ENCODE data around the gene ATOX1. TPM values are rescaled to one million over a fixed set of nuclear protein-coding genes. Genes with fewer than 3 reads are reported as not detected.
"Not testable (repeated sequence)": the region's sequence is repeated elsewhere in the genome, so short reads cannot be mapped to it uniquely, and the experiment has no call there.

ATOX1 gene
- total RNA-seq, 1 donor = 52.8 TPM

DNA sequence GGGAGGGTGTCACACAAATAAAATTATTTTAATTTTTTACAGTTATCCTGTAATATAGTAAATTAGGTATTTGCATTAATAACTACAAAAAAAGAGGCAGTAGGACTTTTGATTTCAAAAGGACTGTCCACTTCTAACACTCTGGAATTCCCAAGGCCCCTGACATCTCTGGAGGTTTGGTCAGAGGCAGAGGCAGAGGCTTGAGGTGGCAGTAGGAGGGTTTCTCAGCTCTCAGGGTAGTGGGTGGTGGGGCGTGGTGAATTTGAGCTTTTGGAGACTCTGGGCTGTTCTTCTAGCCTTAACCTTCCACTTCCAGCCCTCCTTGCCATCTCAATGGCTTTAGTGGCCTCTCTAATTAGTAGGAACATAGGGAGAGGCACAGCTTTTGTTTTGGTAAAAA lies 22.8 kb downstream of the ATOX1 start:
- H3K36me3 ChIP-seq (ENCODE audit: insufficient read depth, low read length) = no peaks in the 10 kb centered on the region
- no peaks in the 10 kb centered on the region for H3K79me2 ChIP-seq (ENCODE audit: insufficient read depth, low read length)
- H3K9me3 ChIP-seq (ENCODE audit: low read depth, low read length) = no peaks in the 10 kb centered on the region
- no peak for DNase-seq (ENCODE audit: insufficient read length, low spot score, missing footprints)
- TF ChIP-seq, protein P1, sequence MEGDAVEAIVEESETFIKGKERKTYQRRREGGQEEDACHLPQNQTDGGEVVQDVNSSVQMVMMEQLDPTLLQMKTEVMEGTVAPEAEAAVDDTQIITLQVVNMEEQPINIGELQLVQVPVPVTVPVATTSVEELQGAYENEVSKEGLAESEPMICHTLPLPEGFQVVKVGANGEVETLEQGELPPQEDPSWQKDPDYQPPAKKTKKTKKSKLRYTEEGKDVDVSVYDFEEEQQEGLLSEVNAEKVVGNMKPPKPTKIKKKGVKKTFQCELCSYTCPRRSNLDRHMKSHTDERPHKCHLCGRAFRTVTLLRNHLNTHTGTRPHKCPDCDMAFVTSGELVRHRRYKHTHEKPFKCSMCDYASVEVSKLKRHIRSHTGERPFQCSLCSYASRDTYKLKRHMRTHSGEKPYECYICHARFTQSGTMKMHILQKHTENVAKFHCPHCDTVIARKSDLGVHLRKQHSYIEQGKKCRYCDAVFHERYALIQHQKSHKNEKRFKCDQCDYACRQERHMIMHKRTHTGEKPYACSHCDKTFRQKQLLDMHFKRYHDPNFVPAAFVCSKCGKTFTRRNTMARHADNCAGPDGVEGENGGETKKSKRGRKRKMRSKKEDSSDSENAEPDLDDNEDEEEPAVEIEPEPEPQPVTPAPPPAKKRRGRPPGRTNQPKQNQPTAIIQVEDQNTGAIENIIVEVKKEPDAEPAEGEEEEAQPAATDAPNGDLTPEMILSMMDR (IDR thresholded peaks at IDR 0.05; ENCODE audit: extremely low read depth, low read depth, low read length) = no peak
- H3K4me2 ChIP-seq (ENCODE audit: insufficient read depth, low read length) = no peak overlapping the region
- H3K27me3 ChIP-seq (ENCODE audit: insufficient read depth, low read length) = no peaks in the 10 kb centered on the region
- H3K27ac ChIP-seq (ENCODE audit: low read depth, low read length) = no peak overlapping the region
- H3K4me3 ChIP-seq (ENCODE audit: insufficient read depth, low read length) = no peak overlapping the region
- no peaks in the 10 kb centered on the region for H4K20me1 ChIP-seq (ENCODE audit: insufficient read depth, low read length)
- no peak overlapping the region for H2AFZ ChIP-seq (ENCODE audit: low read length)
- H3K4me1 ChIP-seq (ENCODE audit: insufficient read depth, low read length) = peaks cover 35% of the 10 kb centered on the region

DNA sequence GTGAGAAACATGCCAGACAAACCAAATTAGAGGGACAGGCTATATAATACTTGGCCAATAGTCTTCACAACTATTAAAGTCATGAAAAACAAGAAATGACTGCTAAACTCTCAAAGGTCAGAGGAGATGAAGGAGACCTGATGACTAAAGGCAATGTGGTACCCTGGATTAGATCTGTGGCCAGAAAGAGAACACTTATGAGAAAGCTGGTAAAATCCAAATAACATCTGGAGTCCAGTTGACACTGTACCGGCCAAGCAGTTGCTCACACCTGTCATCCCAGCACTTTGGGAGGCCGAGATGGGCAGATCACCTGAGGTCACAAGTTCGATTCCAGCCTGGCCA lies 24.4 kb downstream of the ATOX1 start:
- Histone ChIP-seq H3K4me2 (ENCODE audit: insufficient read depth, low read length) (no peak overlapping the region), H3K79me2 (ENCODE audit: insufficient read depth, low read length) (no peaks in the 10 kb centered on the region), H3K4me1 (ENCODE audit: insufficient read depth, low read length) (peaks cover 19% of the 10 kb centered on the region), H4K20me1 (ENCODE audit: insufficient read depth, low read length) (no peaks in the 10 kb centered on the region), H2AFZ (ENCODE audit: low read length) (no peak overlapping the region), H3K27ac (ENCODE audit: low read depth, low read length) (no peak overlapping the region), H3K27me3 (ENCODE audit: insufficient read depth, low read length) (no peaks in the 10 kb centered on the region), H3K36me3 (ENCODE audit: insufficient read depth, low read length) (no peaks in the 10 kb centered on the region), H3K9me3 (ENCODE audit: low read depth, low read length) (no peaks in the 10 kb centered on the region), H3K4me3 (ENCODE audit: insufficient read depth, low read length) (no peak overlapping the region)
- DNase-seq (ENCODE audit: insufficient read length, low spot score, missing footprints) = no peak
- TF ChIP-seq, protein P1 (IDR thresholded peaks at IDR 0.05; ENCODE audit: extremely low read depth, low read depth, low read length) = no peak

DNA sequence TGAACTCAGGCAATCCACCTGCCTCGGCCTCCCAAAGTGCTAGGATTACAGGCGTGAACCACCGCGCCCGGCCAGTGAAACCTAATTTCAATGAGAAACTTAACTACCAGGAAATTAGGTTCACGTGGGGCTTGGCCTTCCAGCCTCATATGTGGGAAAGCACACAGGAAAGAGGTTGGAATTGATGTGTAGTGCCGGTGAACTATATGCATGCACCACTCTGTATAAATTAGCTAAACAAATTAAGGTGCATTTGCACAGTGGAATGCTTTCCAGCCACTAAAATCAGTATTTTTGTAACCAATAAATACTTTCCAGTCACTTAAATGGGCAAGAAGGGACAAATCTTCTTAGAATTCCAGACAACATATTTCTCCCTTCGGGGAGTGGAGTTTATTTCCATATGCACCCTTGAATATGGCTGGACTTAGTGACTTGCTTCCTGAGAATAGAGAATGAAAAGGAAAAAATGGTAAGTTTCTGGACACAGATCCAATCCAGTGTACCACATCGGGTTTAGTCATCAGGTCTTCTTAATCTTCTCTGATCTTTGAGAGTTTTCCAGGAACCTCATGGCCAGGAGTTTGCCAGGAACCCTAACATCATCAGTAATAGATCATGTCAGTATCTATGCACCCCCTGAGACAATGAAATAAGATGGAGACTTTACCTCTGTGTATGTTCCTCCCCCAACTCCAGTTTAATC lies 24.9 kb downstream of the ATOX1 start:
- Histone ChIP-seq H2AFZ (ENCODE audit: low read length) (no peak overlapping the region), H3K27ac (ENCODE audit: low read depth, low read length) (no peak overlapping the region), H3K9me3 (ENCODE audit: low read depth, low read length) (no peaks in the 10 kb centered on the region), H3K79me2 (ENCODE audit: insufficient read depth, low read length) (no peaks in the 10 kb centered on the region), H3K4me1 (ENCODE audit: insufficient read depth, low read length) (peaks cover 14% of the 10 kb centered on the region), H3K4me3 (ENCODE audit: insufficient read depth, low read length) (no peak overlapping the region), H4K20me1 (ENCODE audit: insufficient read depth, low read length) (no peaks in the 10 kb centered on the region), H3K4me2 (ENCODE audit: insufficient read depth, low read length) (no peak overlapping the region), H3K27me3 (ENCODE audit: insufficient read depth, low read length) (no peaks in the 10 kb centered on the region), H3K36me3 (ENCODE audit: insufficient read depth, low read length) (no peaks in the 10 kb centered on the region)
- no peak for DNase-seq (ENCODE audit: insufficient read length, low spot score, missing footprints)
- TF ChIP-seq, protein P1 (IDR thresholded peaks at IDR 0.05; ENCODE audit: extremely low read depth, low read depth, low read length) = no peak

DNA sequence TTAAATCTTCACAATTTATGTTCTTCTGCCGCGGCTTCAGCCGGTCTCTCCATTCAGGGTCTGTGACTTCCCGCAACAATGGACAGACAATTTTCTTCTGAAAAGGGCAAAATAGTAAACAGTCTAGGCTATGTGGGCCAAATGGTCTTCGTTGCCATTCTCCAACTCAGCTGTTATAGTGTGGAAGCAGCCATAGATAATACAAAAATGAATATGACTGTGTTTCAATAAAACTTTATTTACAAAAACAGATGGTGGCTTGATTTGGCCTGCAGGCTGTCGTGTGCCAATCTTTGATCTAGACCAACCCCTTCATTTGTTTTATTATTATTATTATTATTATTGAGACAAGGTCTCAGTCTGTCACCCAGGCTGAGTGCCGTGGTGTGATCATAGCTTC lies 28.1 kb downstream of the ATOX1 start:
- Histone ChIP-seq H3K4me2 (ENCODE audit: insufficient read depth, low read length) (no peak overlapping the region), H3K36me3 (ENCODE audit: insufficient read depth, low read length) (no peaks in the 10 kb centered on the region), H3K27me3 (ENCODE audit: insufficient read depth, low read length) (no peaks in the 10 kb centered on the region), H3K4me1 (ENCODE audit: insufficient read depth, low read length) (peaks cover 9% of the 10 kb centered on the region), H3K27ac (ENCODE audit: low read depth, low read length) (no peak overlapping the region), H3K9me3 (ENCODE audit: low read depth, low read length) (no peaks in the 10 kb centered on the region), H3K79me2 (ENCODE audit: insufficient read depth, low read length) (no peaks in the 10 kb centered on the region), H4K20me1 (ENCODE audit: insufficient read depth, low read length) (no peaks in the 10 kb centered on the region), H3K4me3 (ENCODE audit: insufficient read depth, low read length) (no peak overlapping the region), H2AFZ (ENCODE audit: low read length) (no peak overlapping the region)
- TF ChIP-seq, protein P1 (IDR thresholded peaks at IDR 0.05; ENCODE audit: extremely low read depth, low read depth, low read length) = no peak
- DNase-seq (ENCODE audit: insufficient read length, low spot score, missing footprints) = no peak

DNA sequence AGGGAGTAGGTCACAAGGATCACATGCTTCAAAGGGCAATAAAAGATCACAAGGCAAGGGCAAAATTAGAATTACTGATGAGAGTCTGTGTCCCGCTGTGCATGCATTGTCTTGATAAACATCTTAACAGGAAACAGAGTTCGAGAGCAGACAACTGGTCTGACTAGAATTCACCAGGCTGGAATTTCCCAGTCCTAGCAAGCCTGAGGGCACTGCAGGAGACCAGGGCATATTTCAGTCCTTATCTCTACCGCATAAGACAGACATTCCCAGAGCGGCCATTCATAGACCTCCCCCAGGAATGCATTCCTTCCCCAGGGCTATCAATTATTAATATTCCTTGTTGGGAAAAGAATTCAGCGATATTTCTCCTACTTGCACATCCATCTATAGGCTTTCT lies 28.8 kb downstream of the ATOX1 start:
- H3K4me1 ChIP-seq (ENCODE audit: insufficient read depth, low read length); H3K4me2 ChIP-seq (ENCODE audit: insufficient read depth, low read length); H3K36me3 ChIP-seq (ENCODE audit: insufficient read depth, low read length); H3K79me2 ChIP-seq (ENCODE audit: insufficient read depth, low read length); H3K4me3 ChIP-seq (ENCODE audit: insufficient read depth, low read length); H4K20me1 ChIP-seq (ENCODE audit: insufficient read depth, low read length); DNase-seq (ENCODE audit: insufficient read length, low spot score, missing footprints); H2AFZ ChIP-seq (ENCODE audit: low read length); H3K27me3 ChIP-seq (ENCODE audit: insufficient read depth, low read length); H3K9me3 ChIP-seq (ENCODE audit: low read depth, low read length); H3K27ac ChIP-seq (ENCODE audit: low read depth, low read length): not testable (repeated sequence)

Data from osteoblast (primary cell).